IMR-90 (cell line): ENCODE results near the gene C4orf33. TPM values are rescaled to one million over a fixed set of nuclear protein-coding genes. Genes with fewer than 3 reads are reported as not detected.

Experiments used
- ATAC-seq: fragments of 200-7000 bp; cut with Tn5 transposase; 2 replicates; pipeline ENCODE4 v1.9.1; 2020; ENCODE audit warnings: low read depth, mild to moderate bottlenecking, moderate library complexity
- BruUV-seq: library from RNA; stranded (reverse); fragments of 400-500 nt; replicated peaks from 2 replicates; lab custom pipeline; 2021; lab: Mats Ljungman, UMichigan
- CTCF ChIA-PET: fragments of 300-600 bp; formaldehyde crosslinking; extraction: SDS; loops from one replicate; lab custom pipeline; 2021; ENCODE audit warnings: antibody characterized with exemption; lab: Yijun Ruan, JAX
- POLR2A ChIA-PET: fragments of 300-600 bp; sonication (Branson Sonifier 250); formaldehyde crosslinking; loops from one replicate; lab custom pipeline; 2022; ENCODE audit warnings: antibody characterized with exemption; ENCODE audit not compliant: unreplicated experiment; lab: Charles Lee
- DNase-seq: peaks from one replicate; pipeline ENCODE4 v3.0.0; 2013
- H2AFZ ChIP-seq: replicated peaks from 2 replicates; pipeline ENCODE3; 2013; ENCODE audit warnings: low read length, mild to moderate bottlenecking; ENCODE audit not compliant: poor library complexity
- H2AK5ac ChIP-seq: 2 replicates; pipeline ENCODE4 v1.6.1; 2013; ENCODE audit warnings: low read depth, low read length, inconsistent platforms
- H2AK9ac ChIP-seq: replicated peaks from 2 replicates; pipeline ENCODE3; 2013; ENCODE audit warnings: mild to moderate bottlenecking, low read depth, low read length, moderate library complexity; ENCODE audit not compliant: poor library complexity
- H2BK120ac ChIP-seq: 2 replicates; pipeline ENCODE4 v1.6.1; 2013; ENCODE audit warnings: low read depth, low read length, inconsistent platforms
- H2BK15ac ChIP-seq: 3 replicates; pipeline ENCODE4 v1.6.1; 2013; ENCODE audit warnings: low read depth, low read length, inconsistent platforms
- H2BK20ac ChIP-seq: 2 replicates; pipeline ENCODE4 v1.6.1; 2013; ENCODE audit warnings: low read depth, mild to moderate bottlenecking, inconsistent platforms, low read length, moderate library complexity
- H2BK5ac ChIP-seq: 2 replicates; pipeline ENCODE4 v1.6.1; 2013; ENCODE audit warnings: mild to moderate bottlenecking, low read depth, low read length, inconsistent platforms; ENCODE audit not compliant: poor library complexity, severe bottlenecking
- H3K14ac ChIP-seq: replicated peaks from 2 replicates; pipeline ENCODE4 v1.6.1; 2013; ENCODE audit warnings: low read depth, low read length, inconsistent platforms
- H3K18ac ChIP-seq: 2 replicates; pipeline ENCODE4 v1.6.1; 2013; ENCODE audit warnings: low read depth, low read length, control low read depth
- H3K23ac ChIP-seq: 2 replicates; pipeline ENCODE4 v1.6.1; 2013; ENCODE audit warnings: low read depth, low read length, inconsistent platforms
- H3K27ac ChIP-seq: 2 replicates; pipeline ENCODE4 v1.5.1; 2013; ENCODE audit warnings: mild to moderate bottlenecking, control low read depth, low read length; ENCODE audit not compliant: insufficient read depth
- H3K27me3 ChIP-seq: 2 replicates; pipeline ENCODE4 v1.6.1; 2013; ENCODE audit warnings: low read length; ENCODE audit not compliant: control insufficient read depth, insufficient read depth
- H3K36me3 ChIP-seq: 2 replicates; pipeline ENCODE4 v1.6.1; 2013; ENCODE audit warnings: low read length, mixed read lengths; ENCODE audit not compliant: control insufficient read depth, insufficient read depth
- H3K4ac ChIP-seq: 2 replicates; pipeline ENCODE4 v1.6.1; 2013; ENCODE audit warnings: low read depth, low read length, inconsistent platforms
- H3K4me1 ChIP-seq: 2 replicates; pipeline ENCODE4 v1.6.1; 2013; ENCODE audit warnings: low read length, mixed read lengths; ENCODE audit not compliant: control insufficient read depth, insufficient read depth
- H3K4me2 ChIP-seq: 2 replicates; pipeline ENCODE4 v1.6.1; 2013; ENCODE audit warnings: low read depth, mild to moderate bottlenecking, control low read depth, low read length, moderate library complexity
- H3K4me3 ChIP-seq: 2 replicates; pipeline ENCODE4 v1.5.1; 2013; ENCODE audit warnings: low read depth, mild to moderate bottlenecking, control low read depth, low read length, moderate library complexity; ENCODE audit not compliant: insufficient read depth
- H3K56ac ChIP-seq: 2 replicates; pipeline ENCODE4 v1.6.1; 2013; ENCODE audit warnings: low read length, inconsistent platforms; ENCODE audit not compliant: insufficient read depth; ENCODE audit errors: extremely low read depth
- H3K79me1 ChIP-seq, 2 experiments: 2 replicates each; pipeline ENCODE4 v1.6.1; 2013; ENCODE audit warnings: low read length in 2 of 2, inconsistent platforms in 1 of 2, low read depth in 1 of 2
- H3K9ac ChIP-seq: 2 replicates; pipeline ENCODE4 v1.6.1; 2013; ENCODE audit warnings: low read depth, low read length, control low read depth
- H3K9me1 ChIP-seq: 2 replicates; pipeline ENCODE4 v1.6.1; 2013; ENCODE audit warnings: low read length, inconsistent platforms; ENCODE audit not compliant: insufficient read depth
- H3K9me3 ChIP-seq: 2 replicates; pipeline ENCODE4 v1.6.1; 2013; ENCODE audit warnings: low read length; ENCODE audit not compliant: control insufficient read depth, insufficient read depth
- H4K20me1 ChIP-seq: 2 replicates; pipeline ENCODE4 v1.6.1; 2013; ENCODE audit warnings: low read length, inconsistent platforms; ENCODE audit not compliant: insufficient read depth
- H4K5ac ChIP-seq: 2 replicates; pipeline ENCODE4 v1.6.1; 2013; ENCODE audit warnings: mild to moderate bottlenecking, low read depth, low read length, control low read depth
- H4K8ac ChIP-seq, 2 experiments: 2 replicates each; pipeline ENCODE4 v1.6.1; 2013; ENCODE audit warnings: low read depth in 2 of 2, low read length in 2 of 2, control low read depth in 1 of 2, inconsistent platforms in 1 of 2
- H4K91ac ChIP-seq: 2 replicates; pipeline ENCODE4 v1.6.1; 2013; ENCODE audit warnings: low read depth, low read length, inconsistent platforms; ENCODE audit not compliant: insufficient read depth
- NFE2L2 ChIP-seq: fragments of 150-350 bp; IDR thresholded peaks from 2 replicates; pipeline ENCODE4 v1.6.1; 2016; ENCODE audit warnings: low read depth, mild to moderate bottlenecking, low read length
- WGBS, 2 experiments: methylation state at CpG; one replicate each; pipeline versions ENCODE4 v1.1.5 to v1.1.7; 2013; ENCODE audit warnings: missing lambda C conversion rate in 2 of 2; ENCODE audit not compliant: insufficient read length in 1 of 2; ENCODE audit errors: extremely low coverage in 2 of 2; 5-methylcytosine and 5-hydroxymethylcytosine counted together
- dilution Hi-C: fragments of 300-500 bp; cut with HindIII; formaldehyde crosslinking; loops from one replicate; pipeline ENCODE4 v1.14.3; 2018; ENCODE audit warnings: low sequenced_read_pairs; ENCODE audit not compliant: unreplicated experiment
- in situ Hi-C: fragments of 300-500 bp; cut with MboI; formaldehyde crosslinking; loops from 3 replicates; pipeline ENCODE4 v1.14.3; 2019; ENCODE audit warnings: low sequenced_read_pairs, inconsistent platforms, mixed read lengths
- intact Hi-C: fragments of 100-400 bp; cut with micrococcal nuclease; formaldehyde crosslinking; loops from 2 replicates; pipeline ENCODE4 v1.10.0; 2022
- polyA plus RNA-seq, 3 experiments: library from polyadenylated mRNA; depleted of rRNA; stranded (reverse); fragments of >200 nt; gene quantifications; 2 replicates each; pipeline ENCODE4 v1.2.3, GENCODE V29; 2012; ENCODE audit warnings: low replicate concordance in 1 of 3
- total RNA-seq: library from RNA; depleted of rRNA; stranded (reverse); fragments of >200 nt; gene quantifications from 2 replicates; pipeline ENCODE4 v1.2.3, GENCODE V29; 2012

Gene C4orf33
- total and polyA plus RNA-seq, 2 of the 4 experiments (the other 2 are of a cell fraction) = 4.7 to 5.3 TPM

- H2AFZ ChIP-seq = no peak overlapping the region
- no peak overlapping the region for H3K23ac ChIP-seq
- TF ChIP-seq NFE2L2 = no peak
- no peak overlapping the region for H3K4me3 ChIP-seq
- CTCF ChIA-PET = no interaction called here
- H3K9me1 ChIP-seq = no peaks in the 10 kb centered on the region
- no peak overlapping the region for H3K14ac ChIP-seq
- no peak overlapping the region for H2BK5ac ChIP-seq
- H3K56ac ChIP-seq = no peak overlapping the region
- ATAC-seq (no peak), DNase-seq (no peak)
- intact Hi-C loops = no loop called here
- peaks cover 3% of the 10 kb centered on the region for H3K27me3 ChIP-seq
- H4K20me1 ChIP-seq = no peaks in the 10 kb centered on the region
- H3K9me3 ChIP-seq = no peaks in the 10 kb centered on the region
- H2AK5ac ChIP-seq = no peak overlapping the region
- H3K18ac ChIP-seq = no peak overlapping the region
- H2BK15ac ChIP-seq = no peak overlapping the region
- H3K36me3 ChIP-seq = no peaks in the 10 kb centered on the region
- dilution Hi-C loops = no loop called here
- H3K9ac ChIP-seq = no peak overlapping the region
- H2BK120ac ChIP-seq = no peak overlapping the region
- H4K91ac ChIP-seq = no peak overlapping the region
- no peak overlapping the region for H2BK20ac ChIP-seq
- H4K8ac ChIP-seq = no peak overlapping the region
- in situ Hi-C loops = no loop called here
- no peaks in the 10 kb centered on the region for H3K4me1 ChIP-seq
- H3K79me1 ChIP-seq = no peaks in the 10 kb centered on the region
- POLR2A ChIA-PET = no interaction called here
- no CpG with 5 or more reads among the region's 1 CpG for WGBS, 2 experiments
- H2AK9ac ChIP-seq = no peak overlapping the region
- no peak overlapping the region for H3K4me2 ChIP-seq
- no TSS peak for BruUV-seq
- no peak overlapping the region for H3K4ac ChIP-seq
- H4K5ac ChIP-seq = no peak overlapping the region
- H3K27ac ChIP-seq = no peak overlapping the region
Measured at GRCh38 chr4:129149906-129150305, 54.0 kb downstream of the C4orf33 start.
